Brain pericyte (primary cell): ENCODE measurements around the gene USHBP1.
A peak's percentile ranks its signal among the peaks of the same experiment; 100 is the strongest.

Experiments used
- DNase-seq: peaks from one replicate; pipeline ENCODE4 v3.0.0-alpha.2; 2012; ENCODE audit warnings: low read depth, low spot score

The USHBP1 gene

DNA sequence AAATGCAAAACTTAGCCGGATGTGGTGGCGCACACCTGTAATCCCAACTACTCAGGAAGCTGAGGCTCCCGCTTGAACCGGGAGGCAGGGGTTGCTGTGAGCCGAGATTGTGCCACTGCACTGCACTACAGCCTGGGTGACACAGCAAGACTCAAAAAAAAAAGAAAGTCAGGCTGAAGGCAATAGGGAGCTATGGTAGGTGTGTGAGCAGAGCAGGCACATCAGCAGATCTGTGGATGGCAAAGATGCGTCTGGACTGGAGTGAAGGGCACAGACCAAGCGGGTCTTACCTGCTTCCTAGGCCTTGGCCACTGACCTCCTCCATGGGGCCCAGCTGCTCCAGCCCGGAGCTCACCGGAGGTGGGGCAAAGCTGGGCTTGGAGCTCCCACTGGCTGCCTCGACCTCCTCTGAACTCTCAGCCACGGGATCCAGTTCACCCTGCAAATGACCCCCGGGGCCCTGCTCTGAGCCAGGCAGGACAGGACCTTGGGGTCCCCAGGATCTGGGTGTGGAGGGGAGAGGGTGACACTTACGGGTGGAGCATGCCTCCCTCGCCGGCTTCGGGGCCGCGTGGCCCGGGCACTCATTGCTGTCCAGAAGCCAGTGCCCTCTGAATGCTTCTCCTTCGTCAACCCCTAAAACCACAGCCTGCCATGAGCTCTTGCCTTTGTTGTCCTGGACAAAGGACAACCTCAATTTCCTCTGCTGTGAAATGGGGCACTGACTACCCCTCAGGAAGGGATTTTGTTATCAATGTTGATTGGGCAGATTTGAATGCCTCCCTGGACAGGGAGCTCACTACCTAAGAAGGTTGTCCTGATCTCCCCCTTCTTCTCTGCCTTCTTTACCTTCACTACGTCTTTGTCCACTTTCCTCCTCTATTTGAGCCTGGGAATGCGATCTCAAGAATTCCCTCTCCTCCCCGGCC is 569 bp downstream of the USHBP1 start:
- DNase-seq = no peak

DNA sequence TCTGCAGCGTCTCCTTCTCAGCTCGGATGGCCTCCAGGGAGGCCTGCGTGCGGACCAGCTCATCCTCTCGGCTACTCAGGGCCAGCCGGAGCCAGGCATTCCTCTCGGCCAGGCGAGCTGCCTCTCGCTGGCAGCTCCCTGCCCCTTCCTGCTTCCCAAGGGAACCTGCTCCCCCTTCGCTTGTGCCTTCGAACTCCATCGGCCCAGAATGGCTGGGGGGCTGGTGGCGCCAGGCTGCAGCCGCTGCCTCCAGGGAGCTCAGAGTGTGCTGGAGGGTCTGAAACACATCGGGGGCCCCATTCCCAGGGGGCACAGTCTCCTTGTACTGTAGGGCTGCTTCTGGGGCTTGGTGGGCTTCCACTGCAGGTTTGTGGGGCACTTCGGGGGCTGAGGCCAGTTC is 2.0 kb downstream of the USHBP1 start:
- no peak for DNase-seq

- DNase-seq = no peak
Observed at GRCh38 chr19:17260842-17261325, 3.7 kb downstream of the USHBP1 start.

DNA sequence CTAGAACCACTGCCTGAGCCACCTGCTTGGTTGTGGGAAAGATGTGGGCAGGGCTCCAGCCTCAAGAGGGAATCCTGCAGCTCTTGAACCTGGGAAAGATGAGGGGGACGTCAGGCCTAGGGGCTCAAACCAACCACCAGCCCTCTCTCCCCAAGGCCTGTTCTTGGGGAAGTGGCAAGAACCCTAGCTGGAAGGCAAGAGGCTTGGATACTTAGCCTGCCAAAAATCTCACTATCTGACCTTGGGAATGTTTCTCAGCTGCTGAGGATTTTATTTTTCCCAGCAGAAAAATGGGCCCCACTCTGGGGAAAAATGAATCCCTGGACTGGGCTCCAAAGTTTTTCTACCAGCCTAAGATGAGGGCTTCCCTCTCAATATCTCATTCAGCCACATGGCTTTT is 4.6 kb downstream of the USHBP1 start:
- DNase-seq = no peak

DNA sequence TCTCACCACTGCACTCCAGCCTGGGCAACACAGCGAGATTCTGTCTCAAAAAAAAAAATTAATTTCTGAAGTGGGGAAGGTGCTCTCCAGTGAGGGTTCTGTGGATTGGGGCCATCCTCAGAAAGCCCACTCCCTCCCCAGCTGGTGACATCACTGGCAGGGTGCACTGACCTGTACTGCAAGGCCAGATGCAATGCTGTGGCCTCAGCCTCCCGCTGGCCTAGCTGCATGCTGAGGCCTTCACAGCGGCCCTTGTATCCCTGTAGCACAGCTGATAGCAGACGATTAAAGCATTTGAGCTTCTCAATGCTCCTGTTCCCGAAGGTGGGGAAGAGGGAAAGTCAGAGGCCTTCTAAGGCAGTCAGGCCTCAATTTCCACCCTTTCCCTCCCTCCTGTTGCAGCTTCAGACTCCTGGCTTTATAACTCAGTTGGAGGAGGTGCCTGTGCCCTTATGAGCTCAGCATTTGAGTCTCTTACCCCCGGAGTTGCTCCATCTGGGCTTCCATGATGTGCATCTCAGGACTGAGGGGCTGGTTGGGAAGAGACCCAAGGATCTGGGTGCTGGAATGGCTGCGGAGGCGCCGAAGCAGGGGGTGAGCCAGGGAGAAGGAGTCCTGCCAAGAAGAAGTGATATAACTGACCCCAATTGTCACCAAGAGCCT is 5.3 kb downstream of the USHBP1 start:
- no peak for DNase-seq

GRCh38 chr19:17256130-17256529 is 8.4 kb downstream of the USHBP1 start:
- no peak for DNase-seq

GRCh38 chr19:17255150-17255621 is 9.4 kb downstream of the USHBP1 start:
- no peak for DNase-seq

DNA sequence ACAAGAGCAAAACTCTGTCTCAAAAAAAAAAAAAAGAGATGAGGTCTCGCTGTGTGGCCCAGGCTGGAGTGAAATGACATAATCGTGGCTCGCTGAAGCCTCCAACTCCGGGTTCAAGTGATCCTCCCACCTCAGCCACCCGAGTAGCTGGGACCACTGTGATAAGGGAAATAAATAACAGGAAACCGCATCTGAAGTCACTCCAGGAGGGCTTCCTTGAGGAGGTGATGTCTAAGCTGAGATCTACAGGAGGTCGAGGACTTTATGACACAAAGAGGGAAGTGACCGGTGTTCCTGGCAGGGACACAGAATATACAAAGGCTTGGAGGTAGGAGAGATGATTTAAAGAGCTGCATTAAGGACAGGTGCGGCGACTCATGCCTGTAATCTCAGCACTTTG is 9.9 kb downstream of the USHBP1 start:
- DNase-seq = no peak

DNA sequence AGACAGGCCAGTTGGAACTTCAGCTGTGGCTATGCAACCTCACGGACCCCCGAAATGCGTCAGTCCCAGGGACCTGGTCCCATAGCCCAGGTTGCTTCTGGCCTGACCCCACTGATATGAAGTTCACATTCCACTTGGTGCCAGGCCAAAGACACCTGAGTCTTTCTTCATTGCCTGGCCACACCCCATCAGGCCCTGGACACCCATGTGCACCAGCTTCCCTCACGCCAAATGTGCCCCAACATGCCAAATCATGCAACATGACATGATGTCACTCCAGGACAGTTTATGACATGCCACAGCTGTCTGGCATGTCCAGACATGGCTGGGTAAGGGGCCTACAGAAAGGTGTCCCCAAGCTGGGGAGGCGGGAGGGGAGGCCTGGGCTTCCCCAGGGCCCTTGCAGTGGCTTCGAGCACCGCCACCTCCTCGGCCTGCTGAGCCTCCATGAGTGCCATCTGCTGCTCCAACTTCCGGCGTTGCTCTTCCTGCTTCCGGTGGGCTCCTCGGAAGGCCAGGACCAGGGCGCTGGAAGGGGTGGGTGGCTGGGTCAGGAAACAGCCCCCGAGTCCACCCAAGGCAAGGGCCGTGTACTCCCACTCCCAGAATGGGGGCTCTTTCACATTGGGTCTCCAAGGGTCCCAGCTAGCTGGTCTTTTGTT is 14.5 kb downstream of the USHBP1 start:
- DNase-seq = no peak

- no peak for DNase-seq
Observed at GRCh38 chr19:17248011-17248776, 16.4 kb downstream of the USHBP1 start.

GRCh38 chr19:17246681-17247425 is 17.7 kb downstream of the USHBP1 start:
- peak; percentile 45 for DNase-seq

DNA sequence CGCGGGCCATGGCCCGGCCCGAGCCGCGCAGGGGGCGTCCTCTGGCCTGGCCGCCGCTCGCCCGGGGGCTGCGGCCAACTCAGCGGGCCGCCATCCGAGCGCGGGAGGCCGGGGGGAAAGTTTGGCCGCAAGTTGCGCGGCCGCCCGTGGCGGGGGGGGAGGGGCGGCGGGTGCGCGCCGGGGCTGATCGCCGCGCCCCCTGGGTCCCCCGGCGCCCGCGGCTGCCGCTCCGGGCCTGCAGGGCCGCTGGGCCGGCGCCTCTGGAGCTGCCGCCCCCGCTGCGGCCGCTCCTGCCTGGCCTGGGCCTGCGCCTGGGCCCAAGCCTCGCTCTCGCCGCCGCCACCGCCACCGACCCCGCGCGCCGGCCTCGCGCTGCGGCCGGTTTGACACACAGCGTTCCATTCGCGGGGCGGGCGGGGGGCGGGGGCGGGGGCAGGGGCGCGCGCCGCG is 19.0 kb downstream of the USHBP1 start, which contains the start of gene NR2F6:
NR2F6 (minus strand) TSS at position 385 of the 450 bp plus-strand sequence. CDS start 699 bp downstream, outside the sequence.
- no peak for DNase-seq

DNA sequence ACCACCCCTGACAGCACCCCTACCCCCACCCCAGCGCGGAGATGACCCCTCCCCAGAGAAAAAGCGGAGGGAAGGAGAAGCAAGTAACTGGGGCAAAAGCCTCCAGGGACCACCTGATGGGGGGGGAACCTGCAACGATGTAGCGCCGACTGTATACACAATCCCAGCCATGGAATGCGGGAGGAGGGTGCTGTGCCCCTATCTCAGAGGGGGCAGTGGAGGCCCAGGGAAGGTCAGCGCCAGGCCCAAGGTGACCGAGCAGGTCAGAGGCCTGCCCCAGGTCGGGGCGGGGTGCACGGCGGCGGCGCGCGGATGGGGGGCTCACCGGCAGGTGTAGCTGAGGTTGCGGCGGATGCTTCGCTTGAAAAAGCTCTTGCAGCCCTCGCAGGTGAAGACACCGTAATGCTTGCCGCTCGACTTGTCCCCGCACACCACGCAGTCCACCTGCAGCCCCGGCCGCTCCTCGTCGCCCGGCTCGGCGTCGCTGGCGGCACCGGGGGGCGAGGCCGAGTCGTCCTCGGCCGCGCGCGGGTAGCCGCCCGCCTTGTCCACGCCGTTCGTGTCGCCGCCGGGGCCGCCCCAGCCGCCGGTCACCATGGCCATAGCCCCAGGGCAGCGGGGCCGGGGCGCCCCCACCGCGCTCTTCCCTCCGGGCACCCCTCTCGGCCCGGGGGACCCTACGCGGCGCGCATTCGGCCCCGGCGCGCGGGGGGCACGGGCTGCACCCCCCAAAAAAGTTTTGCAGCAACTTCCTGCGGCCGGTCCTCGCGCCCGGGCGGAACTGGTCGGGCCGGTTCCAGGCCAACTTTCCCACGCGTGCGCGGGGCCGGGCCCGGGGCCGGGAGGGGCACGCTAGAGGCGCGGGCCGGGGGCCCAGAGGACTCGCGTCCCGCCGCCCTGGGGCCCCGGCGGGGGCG is 19.7 kb downstream of the USHBP1 start:
- no peak for DNase-seq

GRCh38 chr19:17243830-17244617 is 20.5 kb downstream of the USHBP1 start:
- no peak for DNase-seq

GRCh38 chr19:17243211-17243829 is 21.2 kb downstream of the USHBP1 start:
- DNase-seq = no peak

DNA sequence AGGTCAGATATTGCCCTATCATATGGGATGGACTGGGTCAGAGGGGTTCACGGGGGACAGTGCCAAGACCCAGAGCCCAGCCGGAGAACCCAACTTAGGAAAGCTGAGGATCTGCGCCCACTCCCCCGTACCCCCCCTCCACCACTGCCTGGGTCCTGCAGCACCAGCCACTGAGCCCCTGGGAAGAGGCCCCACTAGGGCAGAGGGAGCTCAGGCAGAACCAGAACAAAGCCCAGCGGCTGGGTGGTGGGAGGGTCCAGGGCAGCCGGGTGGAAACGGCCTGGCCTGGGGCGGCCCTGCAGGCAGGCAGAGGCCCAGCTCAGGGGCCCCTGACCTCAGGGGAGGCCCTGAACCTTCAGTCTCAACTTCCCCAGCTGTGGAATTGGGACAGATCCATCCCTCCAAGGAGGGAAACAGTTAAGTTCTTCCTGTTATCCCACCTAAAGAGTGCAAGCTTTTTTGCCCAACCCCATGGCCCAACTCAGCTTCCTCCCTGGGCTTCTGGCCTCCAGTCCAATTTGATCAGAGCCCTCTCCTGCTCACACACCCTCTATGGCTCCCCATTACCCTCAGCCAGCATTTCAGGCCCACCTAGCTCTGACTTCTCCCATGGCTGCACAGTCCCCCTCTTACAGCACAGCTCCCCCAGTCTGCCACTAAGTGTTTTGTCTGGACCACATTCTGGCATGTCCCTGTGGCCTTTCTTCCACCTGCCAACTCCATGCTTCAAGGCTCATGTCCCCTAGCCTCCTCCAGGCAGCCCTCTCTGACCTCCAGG is 21.9 kb downstream of the USHBP1 start:
- no peak for DNase-seq

DNA sequence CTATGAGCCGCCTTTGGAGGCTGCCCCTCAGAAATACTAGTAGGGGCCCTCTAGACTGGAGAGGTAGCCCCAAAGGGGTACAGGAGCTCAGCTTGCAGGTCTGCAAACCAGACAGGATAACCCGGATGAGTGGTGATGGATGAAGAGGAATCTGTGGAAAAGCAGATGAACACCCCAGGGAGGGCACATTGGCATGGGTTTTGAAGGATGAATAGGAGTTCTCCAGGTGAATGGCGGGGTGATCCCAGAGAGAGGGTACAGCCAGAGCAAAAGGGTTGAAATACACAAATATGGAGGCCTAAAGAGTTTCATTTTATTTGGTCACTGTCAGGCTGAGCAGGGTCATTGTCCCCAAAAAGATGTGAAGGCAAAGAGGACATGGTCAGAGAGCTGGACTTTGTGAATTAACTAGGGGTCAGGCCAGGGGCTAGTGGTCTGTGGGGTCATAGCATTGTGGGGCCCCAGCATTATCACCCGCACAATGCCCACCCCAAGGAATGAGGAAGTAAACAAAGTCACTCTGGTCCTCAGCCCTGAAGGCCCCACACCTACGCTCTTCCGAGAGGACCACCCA is 23.6 kb downstream of the USHBP1 start:
- no peak for DNase-seq
